Endothelial cell of umbilical vein (primary cell): ENCODE data around the gene ALDOA.

Experiments used
- MYC ChIP-seq: IDR thresholded peaks from one replicate; pipeline ENCODE4 v1.6.1; 2011; ENCODE audit warnings: mild to moderate bottlenecking, low read depth, low read length
- POLR2AphosphoS5 ChIP-seq: IDR thresholded peaks from 2 replicates; pipeline ENCODE4 v1.6.1; 2012; ENCODE audit warnings: low read depth, mild to moderate bottlenecking, control low read depth, low read length, moderate library complexity; ENCODE audit not compliant: insufficient read depth
- TF ChIP-seq, protein P1 (sequence below), 2 donors: IDR thresholded peaks; 1 replicate in 1 of 2; 2 replicates in 1 of 2; pipeline ENCODE4 v1.5.1; 2011; ENCODE audit warnings: low read length in 2 of 2, mild to moderate bottlenecking in 2 of 2, moderate library complexity in 2 of 2, control low read depth in 1 of 2, inconsistent platforms in 1 of 2, low read depth in 1 of 2; ENCODE audit not compliant: insufficient read depth in 1 of 2; ENCODE audit errors: extremely low read depth in 1 of 2

DNA sequence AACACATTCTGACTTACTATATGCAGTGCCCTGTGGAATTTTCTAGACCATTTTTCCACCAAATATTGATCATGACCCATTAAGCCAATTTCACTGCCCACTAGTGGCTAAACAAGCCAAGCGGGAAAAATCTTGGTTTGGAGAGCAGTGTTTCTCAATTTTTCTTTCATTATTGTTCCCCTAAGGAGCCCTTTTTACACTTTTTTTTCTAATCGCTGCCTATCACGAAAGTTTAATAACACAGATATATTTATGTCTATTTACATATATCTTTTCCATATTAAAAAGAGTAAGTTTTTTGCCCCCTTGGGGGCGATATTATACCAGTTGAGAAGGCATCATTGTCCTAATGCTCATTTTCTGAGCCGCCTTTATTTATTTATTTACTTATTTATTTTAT, 23.7 kb upstream of the ALDOA start:
- TF ChIP-seq POLR2AphosphoS5 (no peak), MYC (no peak)
- TF ChIP-seq, protein P1, sequence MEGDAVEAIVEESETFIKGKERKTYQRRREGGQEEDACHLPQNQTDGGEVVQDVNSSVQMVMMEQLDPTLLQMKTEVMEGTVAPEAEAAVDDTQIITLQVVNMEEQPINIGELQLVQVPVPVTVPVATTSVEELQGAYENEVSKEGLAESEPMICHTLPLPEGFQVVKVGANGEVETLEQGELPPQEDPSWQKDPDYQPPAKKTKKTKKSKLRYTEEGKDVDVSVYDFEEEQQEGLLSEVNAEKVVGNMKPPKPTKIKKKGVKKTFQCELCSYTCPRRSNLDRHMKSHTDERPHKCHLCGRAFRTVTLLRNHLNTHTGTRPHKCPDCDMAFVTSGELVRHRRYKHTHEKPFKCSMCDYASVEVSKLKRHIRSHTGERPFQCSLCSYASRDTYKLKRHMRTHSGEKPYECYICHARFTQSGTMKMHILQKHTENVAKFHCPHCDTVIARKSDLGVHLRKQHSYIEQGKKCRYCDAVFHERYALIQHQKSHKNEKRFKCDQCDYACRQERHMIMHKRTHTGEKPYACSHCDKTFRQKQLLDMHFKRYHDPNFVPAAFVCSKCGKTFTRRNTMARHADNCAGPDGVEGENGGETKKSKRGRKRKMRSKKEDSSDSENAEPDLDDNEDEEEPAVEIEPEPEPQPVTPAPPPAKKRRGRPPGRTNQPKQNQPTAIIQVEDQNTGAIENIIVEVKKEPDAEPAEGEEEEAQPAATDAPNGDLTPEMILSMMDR (IDR thresholded peaks at IDR 0.05; ENCODE audit: extremely low read depth in 1 of 2, insufficient read depth in 1 of 2, low read depth in 1 of 2, low read length in 2 of 2) = peak in 1 of 2 donors; percentile 23
